ENCODE results near the gene FOXL1.
"Not testable (repeated sequence)": the region's sequence is repeated elsewhere in the genome, so short reads cannot be mapped to it uniquely, and the experiment has no call there.

Gene FOXL1

GRCh38 chr16:86580791-86581170 lies 2.4 kb downstream of the FOXL1 start:
- DNase-seq (ENCODE audit: low read depth in 2 of 2, low spot score in 1 of 2), result no peak

- no peak for DNase-seq (ENCODE audit: low read depth in 2 of 2, low spot score in 1 of 2)
Measured at GRCh38 chr16:86581458-86581857, 3.1 kb downstream of the FOXL1 start.

- no peak for DNase-seq (ENCODE audit: low read depth in 2 of 2, low spot score in 1 of 2)
Measured at GRCh38 chr16:86584071-86584685, 5.8 kb downstream of the FOXL1 start.

- no peak for DNase-seq (ENCODE audit: low read depth in 2 of 2, low spot score in 1 of 2)
Measured at GRCh38 chr16:86584726-86585721, 6.7 kb downstream of the FOXL1 start.

- no peak for DNase-seq (ENCODE audit: low read depth in 2 of 2, low spot score in 1 of 2)
Measured at GRCh38 chr16:86585821-86586611, 7.7 kb downstream of the FOXL1 start.

GRCh38 chr16:86587487-86587886 lies 9.1 kb downstream of the FOXL1 start:
- DNase-seq (ENCODE audit: low read depth in 2 of 2, low spot score in 1 of 2), result no peak

GRCh38 chr16:86587955-86588354 lies 9.6 kb downstream of the FOXL1 start:
- DNase-seq (ENCODE audit: low read depth in 2 of 2, low spot score in 1 of 2), result not testable (repeated sequence)

GRCh38 chr16:86590501-86591144 lies 12.3 kb downstream of the FOXL1 start:
- no peak for DNase-seq (ENCODE audit: low read depth in 2 of 2, low spot score in 1 of 2)

- DNase-seq (ENCODE audit: low read depth in 2 of 2, low spot score in 1 of 2), result no peak
Measured at GRCh38 chr16:86591270-86591669, 12.9 kb downstream of the FOXL1 start.

- no peak for DNase-seq (ENCODE audit: low read depth in 2 of 2, low spot score in 1 of 2)
Measured at GRCh38 chr16:86593913-86594620, 15.7 kb downstream of the FOXL1 start.

GRCh38 chr16:86594721-86595120 lies 16.4 kb downstream of the FOXL1 start:
- DNase-seq (ENCODE audit: low read depth in 2 of 2, low spot score in 1 of 2), result no peak

GRCh38 chr16:86595983-86596605 lies 17.7 kb downstream of the FOXL1 start:
- DNase-seq (ENCODE audit: low read depth in 2 of 2, low spot score in 1 of 2), result no peak

GRCh38 chr16:86597126-86597879 lies 19.0 kb downstream of the FOXL1 start:
- DNase-seq (ENCODE audit: low read depth in 2 of 2, low spot score in 1 of 2), result no peak

GRCh38 chr16:86597880-86598606 lies 19.7 kb downstream of the FOXL1 start:
- no peak for DNase-seq (ENCODE audit: low read depth in 2 of 2, low spot score in 1 of 2)

GRCh38 chr16:86598607-86599565 lies 20.5 kb downstream of the FOXL1 start:
- DNase-seq (ENCODE audit: low read depth in 2 of 2, low spot score in 1 of 2), result no peak

- DNase-seq (ENCODE audit: low read depth in 2 of 2, low spot score in 1 of 2), result no peak
Measured at GRCh38 chr16:86601356-86601755, 23.0 kb downstream of the FOXL1 start.

GRCh38 chr16:86602521-86602920 lies 24.2 kb downstream of the FOXL1 start:
- no peak for DNase-seq (ENCODE audit: low read depth in 2 of 2, low spot score in 1 of 2)

Data from stimulated activated CD8-positive, alpha-beta memory T cell treated with anti-CD3 and anti-CD28 coated beads, Interleukin-4, amount 100 ng/mL, for 4 hours (primary cell).